ENCODE measurements around the gene LIF.
"Not testable (repeated sequence)": the region's sequence is repeated elsewhere in the genome, so short reads cannot be mapped to it uniquely, and the experiment has no call there.

The LIF gene

GRCh38 chr22:30219668-30220278 is 26.8 kb downstream of the LIF start:
- no peak for DNase-seq (ENCODE audit: low spot score)
- TF ChIP-seq CTCF (IDR thresholded peaks at IDR 0.05; ENCODE audit: borderline replicate concordance, control extremely low read depth, extremely low read depth, insufficient read depth, missing control alignments): no peak
- in situ Hi-C loops (cut with MboI; ENCODE audit: low sequenced_read_pairs, unreplicated experiment): no loop called here

- in situ Hi-C loops (cut with MboI; ENCODE audit: low sequenced_read_pairs, unreplicated experiment): no loop called here
- TF ChIP-seq CTCF (IDR thresholded peaks at IDR 0.05; ENCODE audit: borderline replicate concordance, control extremely low read depth, extremely low read depth, insufficient read depth, missing control alignments): no peak
- no peak for DNase-seq (ENCODE audit: low spot score)
Observed at GRCh38 chr22:30219049-30219654, 27.4 kb downstream of the LIF start.

- in situ Hi-C loops (cut with MboI; ENCODE audit: low sequenced_read_pairs, unreplicated experiment): no loop called here
- no peak for TF ChIP-seq CTCF (IDR thresholded peaks at IDR 0.05; ENCODE audit: borderline replicate concordance, control extremely low read depth, extremely low read depth, insufficient read depth, missing control alignments)
- no peak for DNase-seq (ENCODE audit: low spot score)
Observed at GRCh38 chr22:30217698-30218560, 28.6 kb downstream of the LIF start.

- no peak for DNase-seq (ENCODE audit: low spot score)
- TF ChIP-seq CTCF (IDR thresholded peaks at IDR 0.05; ENCODE audit: borderline replicate concordance, control extremely low read depth, extremely low read depth, insufficient read depth, missing control alignments): no peak
- in situ Hi-C loops (cut with MboI; ENCODE audit: low sequenced_read_pairs, unreplicated experiment): no loop called here
Observed at GRCh38 chr22:30216710-30217109, 29.8 kb downstream of the LIF start.

- in situ Hi-C loops (cut with MboI; ENCODE audit: low sequenced_read_pairs, unreplicated experiment); DNase-seq (ENCODE audit: low spot score): not testable (repeated sequence)
Observed at GRCh38 chr22:30216272-30216671, 30.3 kb downstream of the LIF start.

GRCh38 chr22:30214703-30215407 is 31.7 kb downstream of the LIF start:
- no peak for TF ChIP-seq CTCF (IDR thresholded peaks at IDR 0.05; ENCODE audit: borderline replicate concordance, control extremely low read depth, extremely low read depth, insufficient read depth, missing control alignments)
- in situ Hi-C loops (cut with MboI; ENCODE audit: low sequenced_read_pairs, unreplicated experiment): no loop called here
- DNase-seq (ENCODE audit: low spot score): no peak
